GM19463 (cell line): ENCODE results near the gene PCDHA6.
"Not testable (repeated sequence)": the region's sequence is repeated elsewhere in the genome, so short reads cannot be mapped to it uniquely, and the experiment has no call there.

ENCODE experiments used
- ATAC-seq: cut with Tn5 transposase; IDR thresholded peaks from one replicate; pipeline ENCODE4 v1.9.1; 2021; ENCODE audit warnings: mild to moderate bottlenecking, moderate library complexity; ENCODE audit not compliant: unreplicated experiment

PCDHA6 gene

DNA sequence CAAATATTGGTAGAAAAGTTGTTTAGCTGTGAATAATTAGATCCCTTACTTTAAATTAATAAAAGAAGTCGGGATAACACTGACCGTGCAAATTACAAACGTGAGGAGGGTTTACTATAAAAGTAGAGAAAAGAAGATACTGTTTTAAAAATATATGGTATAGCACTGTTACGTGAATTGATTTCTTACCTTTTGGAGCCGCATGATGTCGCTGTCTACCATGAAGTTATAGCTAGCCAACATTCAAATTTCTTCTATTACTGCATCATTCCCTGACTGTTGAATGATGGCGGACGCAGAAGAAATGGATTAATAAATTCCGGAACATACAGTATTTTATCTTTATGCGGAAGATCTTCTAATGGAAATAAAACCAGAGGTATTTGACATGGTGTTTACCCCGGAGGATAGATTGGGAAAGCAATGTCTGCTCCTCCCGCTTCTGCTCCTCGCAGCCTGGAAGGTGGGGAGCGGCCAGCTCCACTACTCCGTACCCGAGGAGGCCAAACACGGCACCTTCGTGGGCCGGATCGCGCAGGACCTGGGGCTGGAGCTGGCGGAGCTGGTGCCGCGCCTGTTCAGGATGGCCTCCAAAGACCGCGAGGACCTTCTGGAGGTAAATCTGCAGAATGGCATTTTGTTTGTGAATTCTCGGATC lies at the start of gene PCDHA6:
Gene PCDHA6 (plus strand): TSS at position 257 of the 658 bp plus-strand sequence. CDS start 132 bp downstream, at position 389.
- no peak for ATAC-seq

GRCh38 chr5:140780512-140780911 lies 47.2 kb upstream of the PCDHA6 start:
- no peak for ATAC-seq

- no peak for ATAC-seq
Observed at GRCh38 chr5:140785905-140786686, 41.7 kb upstream of the PCDHA6 start, which contains the start of gene PCDHA1. Gene PCDHA1, plus strand, starts transcription at chr5:140786140.

DNA sequence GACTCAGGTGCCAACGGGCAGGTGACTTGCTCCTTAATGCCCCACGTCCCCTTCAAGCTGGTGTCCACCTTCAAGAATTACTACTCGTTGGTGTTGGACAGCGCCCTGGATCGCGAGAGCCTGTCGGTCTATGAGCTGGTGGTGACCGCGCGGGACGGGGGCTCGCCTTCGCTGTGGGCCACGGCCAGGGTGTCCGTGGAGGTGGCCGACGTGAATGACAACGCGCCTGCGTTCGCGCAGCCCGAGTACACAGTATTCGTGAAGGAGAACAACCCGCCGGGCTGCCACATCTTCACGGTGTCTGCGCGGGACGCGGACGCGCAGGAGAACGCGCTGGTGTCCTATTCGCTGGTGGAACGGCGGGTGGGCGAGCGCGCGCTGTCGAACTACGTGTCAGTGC lies 40.3 kb upstream of the PCDHA6 start:
- not testable (repeated sequence) for ATAC-seq

DNA sequence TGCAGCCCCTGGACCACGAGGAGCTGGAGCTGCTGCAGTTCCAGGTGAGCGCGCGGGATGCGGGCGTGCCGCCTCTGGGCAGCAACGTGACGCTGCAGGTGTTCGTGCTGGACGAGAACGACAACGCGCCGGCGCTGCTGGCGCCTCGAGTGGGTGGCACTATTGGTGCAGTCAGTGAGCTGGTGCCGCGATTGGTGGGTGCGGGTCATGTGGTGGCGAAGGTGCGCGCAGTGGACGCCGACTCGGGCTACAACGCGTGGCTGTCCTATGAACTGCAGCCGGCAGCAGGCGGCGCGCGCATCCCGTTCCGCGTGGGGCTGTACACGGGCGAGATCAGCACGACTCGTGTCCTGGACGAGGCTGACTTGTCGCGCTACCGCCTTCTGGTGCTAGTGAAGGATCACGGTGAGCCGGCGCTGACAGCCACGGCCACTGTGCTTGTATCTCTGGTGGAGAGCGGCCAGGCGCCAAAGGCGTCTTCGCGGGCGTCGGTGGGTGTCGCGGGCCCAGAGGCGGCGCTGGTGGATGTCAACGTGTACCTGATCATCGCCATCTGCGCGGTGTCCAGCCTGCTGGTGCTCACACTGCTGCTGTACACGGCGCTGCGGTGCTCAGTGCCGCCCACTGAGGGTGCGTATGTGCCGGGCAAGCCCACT lies 39.8 kb upstream of the PCDHA6 start:
- not testable (repeated sequence) for ATAC-seq

- no peak for ATAC-seq
Observed at GRCh38 chr5:140791089-140791488, 36.7 kb upstream of the PCDHA6 start.

GRCh38 chr5:140794595-140795258 lies 33.0 kb upstream of the PCDHA6 start, which contains the start of gene PCDHA2:
Gene PCDHA2, plus strand, starts transcription at chr5:140794852.
- ATAC-seq = no peak

DNA sequence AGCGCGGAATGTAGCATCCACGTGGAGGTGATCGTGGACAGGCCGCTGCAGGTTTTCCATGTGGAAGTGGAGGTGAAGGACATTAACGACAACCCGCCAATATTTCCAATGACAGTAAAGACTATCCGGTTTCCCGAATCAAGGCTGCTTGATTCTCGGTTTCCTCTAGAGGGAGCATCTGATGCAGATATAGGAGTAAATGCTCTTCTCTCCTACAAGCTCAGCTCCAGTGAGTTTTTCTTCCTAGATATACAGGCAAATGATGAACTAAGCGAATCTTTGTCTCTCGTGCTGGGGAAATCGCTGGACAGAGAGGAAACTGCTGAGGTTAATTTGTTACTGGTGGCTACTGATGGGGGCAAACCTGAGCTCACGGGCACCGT lies 32.5 kb upstream of the PCDHA6 start:
- ATAC-seq = no peak

GRCh38 chr5:140796072-140796717 lies 31.6 kb upstream of the PCDHA6 start:
- not testable (repeated sequence) for ATAC-seq

- no peak for ATAC-seq
Observed at GRCh38 chr5:140796718-140797095, 31.1 kb upstream of the PCDHA6 start.

GRCh38 chr5:140800816-140801493 lies 26.8 kb upstream of the PCDHA6 start, which contains the start of gene PCDHA3:
Gene PCDHA3, plus strand, starts transcription at chr5:140801057.
- no peak for ATAC-seq

DNA sequence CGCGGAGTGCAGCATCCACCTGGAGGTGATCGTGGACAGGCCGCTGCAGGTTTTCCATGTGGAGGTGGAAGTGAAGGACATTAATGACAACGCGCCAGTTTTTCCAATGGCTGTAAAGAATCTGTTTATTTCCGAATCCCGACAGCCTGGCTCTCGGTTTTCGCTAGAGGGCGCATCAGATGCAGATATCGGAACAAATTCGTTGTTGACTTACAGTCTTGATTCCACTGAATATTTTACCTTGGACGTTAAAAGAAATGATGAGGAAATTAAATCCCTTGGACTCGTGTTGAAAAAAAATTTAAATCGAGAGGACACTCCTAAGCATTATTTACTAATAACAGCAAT lies 26.3 kb upstream of the PCDHA6 start:
- no peak for ATAC-seq

GRCh38 chr5:140802381-140802780 lies 25.4 kb upstream of the PCDHA6 start:
- not testable (repeated sequence) for ATAC-seq

- ATAC-seq = no peak
Observed at GRCh38 chr5:140802781-140803271, 24.9 kb upstream of the PCDHA6 start.

GRCh38 chr5:140806834-140807775 lies 20.7 kb upstream of the PCDHA6 start, which contains the start of gene PCDHA4:
Gene PCDHA4, plus strand, starts transcription at chr5:140807068.
- ATAC-seq = no peak

- ATAC-seq = not testable (repeated sequence)
Observed at GRCh38 chr5:140808241-140808888, 19.4 kb upstream of the PCDHA6 start.

DNA sequence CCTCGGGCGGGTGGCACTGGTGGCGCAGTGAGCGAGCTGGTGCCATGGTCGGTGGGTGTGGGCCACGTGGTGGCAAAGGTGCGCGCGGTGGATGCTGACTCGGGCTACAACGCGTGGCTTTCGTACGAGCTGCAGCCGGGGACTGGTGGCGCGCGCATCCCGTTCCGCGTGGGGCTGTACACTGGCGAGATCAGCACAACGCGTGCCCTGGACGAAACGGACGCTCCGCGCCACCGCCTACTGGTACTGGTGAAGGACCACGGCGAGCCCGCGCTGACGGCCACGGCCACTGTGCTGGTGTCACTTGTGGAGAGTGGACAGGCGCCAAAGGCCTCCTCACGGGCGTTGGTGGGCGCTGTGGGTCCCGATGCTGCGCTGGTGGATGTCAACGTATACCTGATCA lies 18.9 kb upstream of the PCDHA6 start:
- no peak for ATAC-seq
